Prostate gland (tissue), 2 donors: ENCODE data around the gene SMPD3. TPM values are rescaled to one million over a fixed set of nuclear protein-coding genes. Genes with fewer than 3 reads are reported as not detected.

Experiments used
- DNase-seq: peaks from one replicate; pipeline ENCODE4 v3.0.0-alpha.2; 2019; ENCODE audit warnings: low spot score
- H3K27ac ChIP-seq, 2 donors: fragments of 200-600 bp; sonication (generic); 2 replicates each; pipeline ENCODE4 v1.5.1; 2017 to 2019
- H3K27me3 ChIP-seq: fragments of 200-600 bp; sonication (generic); replicated peaks from 2 replicates; pipeline ENCODE4 v1.5.1; 2019; ENCODE audit not compliant: insufficient read depth
- H3K36me3 ChIP-seq, 2 donors: fragments of 200-600 bp; sonication (generic); 1 replicate in 1 of 2; 2 replicates in 1 of 2; pipeline versions ENCODE4 v1.5.1 to v1.8.1; 2017 to 2019
- H3K4me1 ChIP-seq: fragments of 200-600 bp; sonication (generic); replicated peaks from 2 replicates; pipeline ENCODE4 v1.5.1; 2019
- H3K4me3 ChIP-seq, 2 donors: fragments of 200-600 bp; sonication (generic); 2 replicates each; pipeline ENCODE4 v1.5.1; 2017 to 2019
- H3K9me3 ChIP-seq: fragments of 200-600 bp; sonication (generic); 2 replicates; pipeline ENCODE4 v1.5.1; 2017
- POLR2A ChIP-seq: fragments of 450-650 bp; IDR thresholded peaks from one replicate; pipeline ENCODE4 v1.6.1; 2016; ENCODE audit warnings: antibody characterized with exemption, mild to moderate bottlenecking
- POLR2AphosphoS5 ChIP-seq: sonication (generic); formaldehyde crosslinking; IDR thresholded peaks from one replicate; pipeline ENCODE4 v1.6.1; 2017; ENCODE audit warnings: antibody characterized with exemption
- WGBS: methylation state at CpG from one replicate; pipeline ENCODE4 v1.1.5; 2018; 5-methylcytosine and 5-hydroxymethylcytosine counted together
- intact Hi-C: fragments of 100-400 bp; cut with DNase I; formaldehyde crosslinking; loops from one replicate; pipeline ENCODE4 v1.14.2; 2022
- total RNA-seq, 2 donors: library from RNA; depleted of rRNA; stranded (reverse); fragments of >200 nt; gene quantifications; one replicate each; pipeline ENCODE4 v1.1.0, GENCODE V29; 2016
- TF ChIP-seq, protein P1 (sequence below), 4 experiments: fragments of 200-600 bp in 2 of 4; fragments of 450-650 bp in 2 of 4; sonication (generic) in 2 of 4; IDR thresholded peaks; 1 replicate in 3 of 4; 2 replicates in 1 of 4; pipeline ENCODE4 v1.5.1; 2016 to 2019; ENCODE audit warnings: antibody characterized with exemption in 4 of 4, mild to moderate bottlenecking in 2 of 4, moderate library complexity in 2 of 4

The SMPD3 gene
- total RNA-seq, 2 donors from 2014 or later, result 4.7 to 27.8 TPM

DNA sequence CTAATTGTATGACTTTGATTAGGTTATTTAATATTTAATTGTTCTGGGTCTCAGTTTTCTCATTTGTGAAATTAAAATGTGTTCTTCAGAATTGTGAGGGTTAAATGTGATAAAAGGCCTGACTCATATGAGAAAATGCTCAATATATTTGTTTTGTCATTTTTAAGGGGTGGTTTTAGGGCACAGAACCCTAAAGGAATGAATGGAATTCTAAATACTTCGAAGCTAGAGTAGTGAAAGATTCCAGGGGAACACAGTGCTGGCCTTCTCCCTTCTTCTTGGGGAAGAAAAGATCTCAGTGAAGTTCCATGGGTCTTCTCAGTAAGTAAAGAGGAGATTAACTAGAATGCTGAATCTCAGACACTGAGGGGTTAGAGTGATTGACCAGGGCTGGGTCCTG is 3.9 kb upstream of the SMPD3 start:
- 11% methylated on average over 1 of the region's 1 CpG for WGBS
- TF ChIP-seq POLR2AphosphoS5, result no peak
- Histone ChIP-seq H3K4me3 (no peak overlapping the region), H3K4me1 (peaks cover 8% of the 10 kb centered on the region), H3K9me3 (no peaks in the 10 kb centered on the region), H3K36me3 (no peaks in the 10 kb centered on the region), H3K27me3 (no peaks in the 10 kb centered on the region), H3K27ac (no peak overlapping the region)
- intact Hi-C loops, result no loop called here
- DNase-seq, result no peak

DNA sequence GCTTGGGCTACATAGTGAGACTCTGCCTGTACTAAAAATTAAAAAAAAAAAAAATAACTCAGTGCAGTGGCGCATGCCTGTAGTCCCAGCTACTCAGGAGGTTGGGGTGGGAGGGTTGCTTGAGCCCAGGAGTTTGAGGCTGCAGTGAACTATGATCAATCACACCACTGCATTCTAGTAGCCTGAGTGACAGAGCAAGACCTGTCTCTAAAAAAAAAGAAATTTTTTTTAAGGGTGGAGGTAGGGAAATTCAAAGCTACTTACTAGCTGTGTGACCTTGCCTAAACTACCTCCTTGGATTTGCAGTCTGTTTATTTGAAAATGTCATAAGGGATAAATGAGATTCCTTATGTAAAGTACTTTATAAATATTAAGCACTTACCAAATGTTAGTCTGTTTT is 3.4 kb upstream of the SMPD3 start:
- Histone ChIP-seq H3K4me3 (no peak overlapping the region), H3K27ac (no peak overlapping the region), H3K27me3 (no peaks in the 10 kb centered on the region), H3K4me1 (peaks cover 11% of the 10 kb centered on the region), H3K9me3 (no peaks in the 10 kb centered on the region), H3K36me3 (no peaks in the 10 kb centered on the region)
- 84% methylated on average over 1 of the region's 1 CpG for WGBS
- no peak for DNase-seq
- TF ChIP-seq, protein P1, sequence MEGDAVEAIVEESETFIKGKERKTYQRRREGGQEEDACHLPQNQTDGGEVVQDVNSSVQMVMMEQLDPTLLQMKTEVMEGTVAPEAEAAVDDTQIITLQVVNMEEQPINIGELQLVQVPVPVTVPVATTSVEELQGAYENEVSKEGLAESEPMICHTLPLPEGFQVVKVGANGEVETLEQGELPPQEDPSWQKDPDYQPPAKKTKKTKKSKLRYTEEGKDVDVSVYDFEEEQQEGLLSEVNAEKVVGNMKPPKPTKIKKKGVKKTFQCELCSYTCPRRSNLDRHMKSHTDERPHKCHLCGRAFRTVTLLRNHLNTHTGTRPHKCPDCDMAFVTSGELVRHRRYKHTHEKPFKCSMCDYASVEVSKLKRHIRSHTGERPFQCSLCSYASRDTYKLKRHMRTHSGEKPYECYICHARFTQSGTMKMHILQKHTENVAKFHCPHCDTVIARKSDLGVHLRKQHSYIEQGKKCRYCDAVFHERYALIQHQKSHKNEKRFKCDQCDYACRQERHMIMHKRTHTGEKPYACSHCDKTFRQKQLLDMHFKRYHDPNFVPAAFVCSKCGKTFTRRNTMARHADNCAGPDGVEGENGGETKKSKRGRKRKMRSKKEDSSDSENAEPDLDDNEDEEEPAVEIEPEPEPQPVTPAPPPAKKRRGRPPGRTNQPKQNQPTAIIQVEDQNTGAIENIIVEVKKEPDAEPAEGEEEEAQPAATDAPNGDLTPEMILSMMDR (IDR thresholded peaks at IDR 0.05), result no peak
- TF ChIP-seq POLR2AphosphoS5 (no peak), POLR2A (no peak)
- intact Hi-C loops, result no loop called here

DNA sequence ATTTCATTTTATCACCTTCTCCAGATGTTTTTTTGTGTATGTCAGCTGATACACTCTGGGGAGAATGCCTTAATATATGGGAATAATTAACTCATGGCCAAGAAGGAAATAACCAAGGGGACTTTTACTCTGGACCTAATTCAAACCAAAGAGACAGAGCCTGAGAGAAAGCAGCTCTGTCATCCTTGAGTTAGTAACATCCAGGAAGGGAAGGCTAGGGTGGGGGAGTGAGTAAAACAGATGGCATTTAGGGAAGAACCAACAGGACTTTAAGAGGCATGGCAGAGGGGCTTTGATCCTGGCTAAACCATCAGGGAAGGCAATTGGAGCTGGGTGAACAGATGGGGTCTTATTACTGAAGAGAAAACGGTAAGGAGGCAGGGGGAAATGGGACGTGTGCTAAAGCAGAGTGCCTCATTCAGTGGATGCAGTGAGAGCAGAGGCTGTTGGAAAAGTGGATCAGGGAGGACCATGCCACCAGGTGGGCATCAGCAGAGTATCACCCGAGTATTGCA is 2.5 kb upstream of the SMPD3 start:
- WGBS, result 32% methylated on average over 3 of the region's 3 CpGs
- Histone ChIP-seq H3K4me3 (no peak overlapping the region), H3K4me1 (peaks cover 13% of the 10 kb centered on the region), H3K9me3 (no peaks in the 10 kb centered on the region), H3K27me3 (no peaks in the 10 kb centered on the region), H3K36me3 (no peaks in the 10 kb centered on the region), H3K27ac (no peak overlapping the region)
- no peak for DNase-seq
- no peak for TF ChIP-seq POLR2AphosphoS5
- TF ChIP-seq POLR2A, result no peak
- intact Hi-C loops, result no loop called here

DNA sequence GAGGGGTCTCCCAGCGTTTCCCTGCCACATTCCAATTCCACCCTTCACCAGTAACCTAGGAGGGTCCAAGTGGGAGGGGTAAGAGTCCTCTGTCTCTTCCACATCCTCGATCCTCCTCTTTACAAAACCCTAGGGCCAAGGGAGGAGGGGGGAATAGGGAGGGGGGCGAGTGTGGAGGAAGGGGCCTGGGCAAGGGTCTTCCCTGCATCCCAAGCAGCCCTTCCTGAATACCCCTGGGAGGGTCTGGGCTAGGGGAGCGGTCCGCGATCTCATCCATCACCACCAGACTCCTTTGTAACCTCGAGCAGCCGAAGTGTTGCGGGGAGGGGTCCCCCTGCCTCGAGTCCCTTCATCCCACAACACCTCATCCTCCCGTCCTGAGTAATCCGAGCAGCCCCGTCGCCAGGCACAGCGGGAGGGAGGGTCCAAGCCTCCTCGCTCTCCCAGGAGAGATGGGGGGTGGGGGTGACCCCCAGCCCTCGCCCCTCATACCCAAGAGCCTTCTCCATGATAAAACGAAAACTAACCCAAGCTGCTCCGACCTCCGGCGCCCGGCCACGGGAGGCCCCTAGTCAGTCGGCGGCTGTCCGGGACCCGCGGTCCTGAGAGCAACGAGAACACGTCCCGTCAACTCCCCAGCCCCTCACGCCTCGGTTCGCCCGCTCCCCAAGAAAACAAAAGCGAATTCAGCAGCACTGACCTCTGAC is 502 bp downstream of the SMPD3 start:
- no peak for TF ChIP-seq POLR2AphosphoS5
- TF ChIP-seq, protein P1 (IDR thresholded peaks at IDR 0.05), result no peak
- no peak for TF ChIP-seq POLR2A
- Histone ChIP-seq H3K36me3 (no peaks in the 10 kb centered on the region), H3K4me1 (peaks cover 13% of the 10 kb centered on the region), H3K27ac (no peak overlapping the region), H3K27me3 (no peaks in the 10 kb centered on the region), H3K4me3 (peak overlapping the region; percentile 37 to 42), H3K9me3 (no peaks in the 10 kb centered on the region)
- no peak for DNase-seq
- WGBS, result 6% methylated on average over 35 of the region's 36 CpGs
- intact Hi-C loops, result no loop called here

DNA sequence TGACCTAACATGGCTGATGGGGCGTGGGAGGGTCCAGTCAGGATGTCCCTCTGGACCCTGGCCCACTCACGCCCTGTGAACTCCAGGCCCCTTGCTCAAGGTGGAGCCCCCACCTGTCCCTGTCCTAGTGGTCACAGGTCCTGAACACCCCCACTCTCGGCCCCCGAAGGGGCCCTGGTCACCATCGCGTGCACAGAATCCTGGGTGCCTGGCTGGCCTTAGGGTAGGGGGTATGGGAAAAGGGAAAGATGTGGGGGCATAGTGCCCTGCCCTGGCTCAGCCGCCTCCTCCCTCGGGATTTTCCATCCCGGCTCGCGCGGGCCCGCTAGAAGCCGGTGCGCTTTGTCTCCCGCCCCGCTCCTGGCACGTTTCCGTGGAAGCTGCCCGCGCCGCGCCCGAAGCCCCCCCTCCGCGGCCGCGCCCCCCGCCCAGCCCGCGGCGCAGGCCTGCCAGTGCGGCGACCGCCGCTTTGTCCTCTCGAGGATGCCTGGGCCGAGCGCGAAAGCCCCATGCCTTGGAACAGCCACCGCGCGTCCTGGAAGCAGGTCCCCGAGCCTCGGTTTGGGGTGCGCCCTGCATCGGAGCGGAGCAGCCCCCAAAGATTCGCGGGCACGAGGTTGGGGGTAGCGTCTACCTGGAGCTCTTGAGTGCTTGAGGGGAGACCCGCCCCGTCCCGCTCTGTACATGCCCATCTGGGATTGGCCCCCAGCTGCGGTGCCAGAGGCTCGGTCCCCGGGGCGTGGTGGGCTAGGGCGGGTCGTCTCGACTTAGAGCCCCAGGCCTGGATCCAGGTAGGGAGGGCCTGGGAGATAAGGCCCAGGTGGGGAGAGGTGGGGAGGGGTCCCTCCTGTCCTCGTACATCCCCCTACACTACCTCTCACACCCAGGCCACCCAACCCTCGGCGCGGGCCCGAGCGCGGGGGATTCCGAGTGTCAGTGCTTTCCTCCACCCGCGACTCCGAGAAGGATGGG is 1.3 kb downstream of the SMPD3 start:
- 17% methylated on average over 70 of the region's 73 CpGs for WGBS
- no peak for DNase-seq

More for the DNA sequence above, 1.3 kb downstream of the SMPD3 start:
- no peaks in the 10 kb centered on the region for H3K36me3 ChIP-seq
- TF ChIP-seq, protein P1 (IDR thresholded peaks at IDR 0.05), result no peak
- TF ChIP-seq POLR2AphosphoS5 (no peak), POLR2A (no peak)
- no peak overlapping the region for H3K27ac ChIP-seq
- H3K27me3 ChIP-seq, result no peaks in the 10 kb centered on the region
- peak overlapping the region in 1 of 2 donors; percentile 37 for H3K4me3 ChIP-seq
- H3K4me1 ChIP-seq, result peaks cover 13% of the 10 kb centered on the region
- H3K9me3 ChIP-seq, result no peaks in the 10 kb centered on the region
- intact Hi-C loops, result no loop called here
